ENCODE data around the gene BIRC2.
"Not testable (repeated sequence)": the region's sequence is repeated elsewhere in the genome, so short reads cannot be mapped to it uniquely, and the experiment has no call there.

BIRC2 gene

DNA sequence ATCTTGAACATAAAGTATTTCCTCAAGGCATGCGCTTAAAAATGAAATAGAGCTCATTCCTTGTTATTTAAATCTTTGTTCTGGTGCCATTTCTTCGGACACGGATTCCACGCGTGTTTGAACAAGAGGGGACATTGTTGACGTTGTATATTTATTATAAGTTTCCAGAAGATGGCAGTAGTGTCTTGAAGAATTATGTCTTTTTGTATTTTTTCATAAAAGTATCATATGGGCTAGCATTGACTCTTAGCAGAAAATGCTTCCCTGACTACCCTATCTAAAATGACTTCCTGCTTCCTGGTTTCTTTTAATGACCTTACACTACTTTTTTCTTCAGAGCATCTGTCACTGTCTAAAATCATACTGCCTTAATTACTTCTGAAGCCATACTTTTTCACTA lies 20.4 kb downstream of the BIRC2 start:
- intact Hi-C loops (cut with DNase I) = loop anchor here (1.0 to 5.0 kb wide), 2 partner anchors 128 to 245 kb away; no protein-coding TSS in a partner anchor
- DNase-seq = no peak

GRCh38 chr11:102368472-102368871 lies 21.5 kb downstream of the BIRC2 start:
- intact Hi-C loops (cut with DNase I) = loop anchor here (5.0 kb wide), 1 partner anchor 244 kb away; no protein-coding TSS in a partner anchor
- no peak for DNase-seq

- DNase-seq; intact Hi-C loops (cut with DNase I): not testable (repeated sequence)
These were observed 27.8 kb downstream of the BIRC2 start for GRCh38 chr11:102374633-102375424.

DNA sequence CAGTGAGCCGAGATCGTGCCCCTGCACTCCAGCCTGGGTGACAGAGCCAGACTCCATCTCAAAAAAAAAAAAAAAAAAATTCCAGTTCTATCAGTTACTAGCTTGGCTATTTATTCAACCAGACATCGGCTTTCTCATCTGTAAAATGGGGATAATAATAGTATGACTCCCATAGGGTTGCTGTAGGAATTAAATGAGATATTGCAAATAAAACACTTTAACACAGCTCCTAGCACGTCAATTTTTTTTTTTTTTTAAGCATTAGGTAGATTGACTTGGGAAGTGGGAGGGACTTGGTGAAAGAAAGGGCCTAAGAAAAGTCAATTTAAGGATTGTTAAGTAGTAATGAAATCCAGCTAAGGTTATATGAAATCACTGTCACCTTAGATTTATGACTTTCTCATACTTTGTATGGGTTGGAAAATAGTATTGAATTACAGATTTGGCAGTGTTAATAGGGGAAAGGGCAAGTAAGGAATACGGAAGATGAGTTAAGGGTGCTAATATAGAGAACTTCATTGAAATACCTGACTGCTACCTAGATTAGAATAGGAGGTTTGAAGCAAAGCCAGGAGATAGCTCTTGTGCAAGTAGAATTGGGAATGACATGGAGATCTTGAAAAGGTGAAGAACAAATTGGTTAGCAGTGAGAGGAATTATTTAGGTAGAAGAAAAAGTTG lies 28.8 kb downstream of the BIRC2 start:
- no peak for DNase-seq
- intact Hi-C loops (cut with DNase I) = no loop called here

DNA sequence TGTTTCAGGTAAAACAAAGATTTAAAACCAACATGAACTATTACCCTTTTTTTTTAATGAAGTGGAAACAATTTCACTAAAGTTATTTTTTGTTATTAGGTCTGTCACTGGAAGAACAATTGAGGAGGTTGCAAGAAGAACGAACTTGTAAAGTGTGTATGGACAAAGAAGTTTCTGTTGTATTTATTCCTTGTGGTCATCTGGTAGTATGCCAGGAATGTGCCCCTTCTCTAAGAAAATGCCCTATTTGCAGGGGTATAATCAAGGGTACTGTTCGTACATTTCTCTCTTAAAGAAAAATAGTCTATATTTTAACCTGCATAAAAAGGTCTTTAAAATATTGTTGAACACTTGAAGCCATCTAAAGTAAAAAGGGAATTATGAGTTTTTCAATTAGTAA lies 30.9 kb downstream of the BIRC2 start:
- DNase-seq = no peak
- intact Hi-C loops (cut with DNase I) = no loop called here

DNA sequence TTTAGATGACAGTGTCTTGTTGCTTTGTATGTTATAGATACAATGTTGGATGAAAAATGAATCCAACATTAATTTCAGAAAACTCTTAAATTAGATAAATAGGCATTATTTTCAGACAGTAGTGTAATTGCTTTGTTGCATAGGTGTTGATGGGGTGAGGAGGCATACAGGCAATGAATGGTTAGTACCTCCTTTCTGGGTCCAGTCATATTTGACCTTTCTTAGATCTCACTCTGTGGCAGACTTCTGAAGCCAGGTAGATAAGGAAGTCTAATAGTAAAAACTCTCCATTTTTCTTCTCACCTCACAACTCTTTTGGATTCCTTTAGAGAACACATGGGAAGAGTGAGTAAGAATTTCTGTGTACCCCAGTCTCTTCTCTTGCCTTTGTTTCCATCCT lies 31.8 kb downstream of the BIRC2 start:
- intact Hi-C loops (cut with DNase I) = no loop called here
- no peak for DNase-seq

- intact Hi-C loops (cut with DNase I) = no loop called here
- no peak for DNase-seq
These were observed 35.4 kb downstream of the BIRC2 start for GRCh38 chr11:102382384-102382783.

DNA sequence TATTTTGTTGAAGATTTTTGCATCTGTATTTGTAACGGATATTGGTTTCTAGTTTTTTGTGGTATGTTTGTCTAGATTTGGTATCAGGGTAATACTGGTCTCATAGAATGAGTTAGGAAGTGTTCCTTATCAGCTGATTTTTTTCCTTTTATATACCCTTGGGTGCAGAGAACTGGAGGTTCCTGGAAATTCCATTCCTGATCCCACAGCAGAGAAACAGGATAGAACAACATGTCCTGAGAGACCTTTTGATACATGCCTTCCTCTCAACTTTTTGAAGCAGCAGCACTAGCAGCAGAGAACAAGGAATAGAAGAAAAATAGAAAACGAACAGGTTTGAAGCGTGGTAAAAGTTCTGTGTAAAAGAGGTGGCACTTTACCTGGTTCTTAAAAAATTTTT lies 36.8 kb downstream of the BIRC2 start:
- intact Hi-C loops (cut with DNase I) = no loop called here
- no peak for DNase-seq

DNA sequence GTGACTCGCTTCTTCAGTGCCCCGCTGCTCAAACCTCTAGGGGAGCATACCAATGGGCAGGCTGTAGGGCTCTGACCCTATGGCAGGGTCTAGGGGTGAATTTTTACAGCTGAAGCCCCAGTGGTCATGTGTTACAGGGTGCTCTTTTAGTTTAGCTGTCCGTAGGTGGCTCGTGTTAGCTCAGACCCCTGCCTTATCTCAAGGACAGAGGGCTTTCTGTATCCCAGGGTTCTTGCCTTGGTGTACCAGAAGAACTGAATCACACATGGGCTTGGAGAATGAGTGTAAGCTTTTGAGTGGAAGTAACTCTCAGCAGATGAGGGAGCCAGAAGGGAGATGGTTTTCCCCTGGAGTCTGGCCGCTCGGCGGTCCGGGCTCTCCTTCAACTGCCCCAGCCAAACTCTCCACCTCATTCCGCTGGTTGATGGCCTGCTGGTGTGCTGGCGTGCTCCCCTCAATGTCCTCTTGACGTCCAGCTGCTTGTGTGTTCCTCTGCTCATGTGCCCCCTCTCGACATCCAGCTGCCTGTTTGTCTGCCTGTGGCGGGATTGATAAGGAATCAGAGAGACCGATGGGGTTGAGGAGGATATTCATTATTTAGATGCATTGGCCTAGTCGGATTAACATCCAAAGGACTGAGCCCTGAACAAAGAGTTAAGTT lies 37.5 kb downstream of the BIRC2 start:
- intact Hi-C loops (cut with DNase I) = no loop called here
- peak in 1 of 10 donors; percentile 43 for DNase-seq

- DNase-seq = peak in 1 of 10 donors; percentile 57
- intact Hi-C loops (cut with DNase I) = no loop called here
These were observed 38.3 kb downstream of the BIRC2 start for GRCh38 chr11:102385085-102386007.

DNA sequence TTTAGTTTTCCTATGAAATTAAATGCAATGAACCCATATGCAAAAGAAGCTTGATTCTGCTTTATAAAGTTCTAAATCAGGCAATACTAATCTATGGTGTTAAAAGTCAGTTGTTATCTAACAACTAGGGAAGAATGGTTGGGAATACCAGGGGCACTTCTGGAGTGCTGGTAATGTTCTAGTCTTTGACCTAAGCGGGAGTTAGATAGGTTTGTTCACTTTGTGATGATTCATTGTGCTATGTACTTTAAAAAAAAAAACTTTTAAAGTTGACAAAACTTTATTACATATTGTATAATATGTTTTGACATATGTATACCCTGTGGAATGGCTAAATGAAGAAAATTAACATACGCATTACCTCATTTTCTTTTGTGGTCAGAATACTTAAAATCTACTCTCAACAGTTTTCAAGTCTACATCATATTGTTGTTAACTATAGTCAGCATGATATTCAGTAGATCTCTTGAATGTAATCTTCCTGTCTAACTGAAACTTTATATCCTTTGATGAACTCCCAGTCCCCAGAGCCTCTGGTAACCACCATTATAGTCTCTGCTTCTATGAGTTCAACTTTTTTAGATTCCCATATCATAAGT lies 39.2 kb downstream of the BIRC2 start:
- DNase-seq = no peak

DNA sequence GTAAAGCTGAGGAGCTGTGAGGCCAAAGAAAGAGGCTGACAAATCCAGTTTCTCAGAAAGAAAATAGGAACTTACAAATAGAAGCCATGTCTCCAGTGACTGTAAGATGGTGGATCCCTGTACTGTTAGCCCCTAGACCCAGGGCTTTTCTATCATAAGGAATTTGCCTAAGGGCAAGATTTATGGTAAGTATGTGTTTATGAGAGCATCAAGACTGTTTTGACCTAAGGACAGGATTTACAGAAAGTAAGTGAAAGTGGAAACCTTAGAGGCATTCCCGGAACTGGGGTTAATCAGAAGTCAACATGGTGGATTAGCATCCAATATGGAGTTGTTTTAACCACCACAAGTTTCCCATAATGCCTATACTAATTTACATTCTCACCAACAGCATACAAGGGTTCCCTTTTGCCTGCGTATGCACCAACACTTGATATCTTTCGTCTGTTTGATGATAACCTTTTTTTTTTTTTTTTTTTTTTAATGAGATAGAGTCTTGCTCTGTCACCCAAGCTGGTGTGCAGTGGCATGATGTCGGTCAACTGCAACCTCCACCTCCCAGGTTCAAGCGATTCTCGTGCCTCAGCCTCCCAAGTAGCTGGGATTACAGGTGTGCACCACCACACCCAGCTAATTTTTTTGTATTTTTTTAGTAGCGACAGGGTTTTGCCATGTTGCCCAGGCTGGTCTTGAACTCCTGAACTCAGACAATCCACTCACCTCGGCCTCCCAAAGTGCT lies 40.2 kb downstream of the BIRC2 start:
- no peak for DNase-seq
- intact Hi-C loops (cut with DNase I) = no loop called here

More for the DNA sequence above, 39.2 kb downstream of the BIRC2 start:
- intact Hi-C loops (cut with DNase I) = no loop called here

- intact Hi-C loops (cut with DNase I) = no loop called here
These were observed 42.2 kb downstream of the BIRC2 start for GRCh38 chr11:102389253-102389652.

DNA sequence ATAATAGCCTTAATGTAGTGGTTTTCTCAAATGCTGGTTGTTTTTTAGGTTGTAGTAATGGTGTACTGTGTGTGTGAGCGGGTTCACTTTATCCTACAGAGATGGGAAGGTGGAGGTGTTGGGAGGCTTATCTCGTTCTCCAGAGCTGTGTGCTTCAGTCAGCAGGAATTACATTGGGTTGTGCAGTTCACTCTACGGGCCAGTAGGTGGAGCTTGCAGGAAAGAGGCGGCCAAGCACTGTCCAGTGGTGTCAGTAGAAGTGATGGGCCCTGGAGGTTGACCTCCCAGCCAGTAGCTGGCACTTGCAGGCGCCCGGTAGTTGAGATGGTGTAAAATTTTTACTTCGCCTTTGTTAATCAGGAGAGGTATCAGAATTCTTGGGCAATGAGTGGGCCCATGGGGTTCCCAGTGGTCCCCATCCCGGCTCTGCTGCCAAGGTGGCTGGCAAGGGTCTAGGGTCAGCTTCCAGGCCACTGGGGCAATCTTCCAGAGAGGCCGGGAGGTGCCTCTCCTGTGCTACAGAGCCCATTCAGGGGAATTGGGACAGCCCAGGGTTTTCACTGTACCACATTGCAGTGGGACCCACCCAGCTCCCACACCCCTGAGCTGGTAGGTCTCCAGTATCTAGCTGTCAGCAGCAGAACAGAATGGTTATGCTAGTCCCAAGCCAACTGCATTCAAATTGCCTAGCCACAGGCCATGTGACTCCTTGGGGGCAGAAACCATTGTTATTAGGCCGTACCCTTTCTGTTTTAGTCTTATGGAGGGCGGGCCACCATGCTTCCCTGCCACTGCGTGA lies 43.9 kb downstream of the BIRC2 start:
- intact Hi-C loops (cut with DNase I) = loop anchor here (1.0 kb wide), 2 partner anchors 60 to 104 kb away; no protein-coding TSS in a partner anchor
- DNase-seq = peak in 9 of 10 donors; percentile 33 to 94 (median 75)

More at GRCh38 chr11:102389253-102389652, 42.2 kb downstream of the BIRC2 start:
- no peak for DNase-seq

DNA sequence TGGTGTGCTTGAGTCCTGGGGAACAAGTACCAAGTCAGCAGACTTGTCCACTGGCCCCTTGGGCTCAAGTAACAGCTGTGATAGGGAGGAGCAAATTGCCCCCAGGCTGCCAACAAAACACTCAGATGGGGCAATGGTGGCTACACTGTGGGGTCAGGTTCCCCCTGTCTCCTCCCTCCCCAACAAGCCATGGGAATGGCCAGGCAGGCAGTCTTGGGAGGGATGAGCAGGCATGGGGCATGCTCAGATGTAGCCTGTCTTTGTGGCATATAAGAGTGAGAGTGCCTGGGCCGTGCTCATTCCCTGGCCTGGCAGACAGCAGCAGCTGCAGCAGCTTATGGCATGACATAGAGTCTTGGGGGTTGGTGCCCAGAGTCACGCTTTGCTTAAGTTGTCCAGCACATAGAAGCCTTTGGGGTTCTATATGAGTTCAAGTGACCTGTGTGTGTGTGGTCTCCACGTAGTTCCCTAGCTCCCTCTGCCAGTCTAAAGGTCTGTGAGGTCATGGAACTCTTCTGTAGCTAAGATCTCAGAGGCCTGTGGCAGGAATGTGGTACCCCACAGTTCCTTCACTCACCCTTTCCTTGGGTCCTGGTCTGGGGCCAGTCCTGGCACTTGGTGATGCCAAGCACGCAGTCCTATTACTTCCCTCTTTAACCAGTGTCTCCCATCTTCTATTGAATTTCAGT lies 44.7 kb downstream of the BIRC2 start:
- intact Hi-C loops (cut with DNase I) = no loop called here

DNA sequence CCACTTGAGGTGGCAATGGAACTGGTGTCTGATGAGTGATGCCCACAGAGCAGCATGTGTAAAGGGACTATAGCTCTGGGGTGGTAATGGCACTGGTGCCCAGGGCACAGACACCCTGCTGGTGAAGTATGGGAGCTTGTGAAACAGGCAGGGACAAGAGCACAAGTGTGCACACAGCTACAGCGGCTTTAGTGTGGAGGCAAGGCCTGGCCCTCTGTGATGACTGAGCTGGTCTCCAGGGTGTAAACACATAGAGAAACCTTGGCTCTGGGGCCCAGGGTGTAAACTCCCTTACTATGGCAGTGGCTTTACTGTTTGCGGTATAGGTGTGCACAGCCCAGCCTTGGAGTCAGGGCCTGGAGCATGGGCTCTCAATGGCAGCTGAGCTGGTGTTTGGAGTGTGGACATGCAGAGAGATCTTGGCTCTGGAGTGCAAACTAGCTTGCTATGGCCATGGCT lies 46.3 kb downstream of the BIRC2 start:
- DNase-seq = peak in 1 of 10 donors; percentile 55
- intact Hi-C loops (cut with DNase I) = no loop called here

More for the DNA sequence above, 44.7 kb downstream of the BIRC2 start:
- DNase-seq = peak in 1 of 10 donors; percentile 57

- no peak for DNase-seq
- intact Hi-C loops (cut with DNase I) = no loop called here
These were observed 48.8 kb downstream of the BIRC2 start for GRCh38 chr11:102395720-102396393.
